ENCODE results near the gene GLRA1.

The GLRA1 gene

GRCh38 chr5:151924564-151925301, at the start of gene GLRA1:
Gene GLRA1 (minus strand): TSS chr5:151924851. CDS start chr5:151924549, 302 bp downstream.
- DNase-seq (ENCODE audit: low read depth in 2 of 2): peak in 1 of 2 donors; percentile 8

GRCh38 chr5:151970885-151971284, 46.2 kb upstream of the GLRA1 start:
- no peak for DNase-seq (ENCODE audit: low read depth in 2 of 2)

- no peak for DNase-seq (ENCODE audit: low read depth in 2 of 2)
Observed at GRCh38 chr5:151967865-151968264, 43.2 kb upstream of the GLRA1 start.

- no peak for DNase-seq (ENCODE audit: low read depth in 2 of 2)
Observed at GRCh38 chr5:151966046-151966445, 41.4 kb upstream of the GLRA1 start.

- no peak for DNase-seq (ENCODE audit: low read depth in 2 of 2)
Observed at GRCh38 chr5:151964471-151964870, 39.8 kb upstream of the GLRA1 start.

- DNase-seq (ENCODE audit: low read depth in 2 of 2): no peak
Observed at GRCh38 chr5:151961557-151961956, 36.9 kb upstream of the GLRA1 start.

GRCh38 chr5:151958111-151958510, 33.5 kb upstream of the GLRA1 start:
- no peak for DNase-seq (ENCODE audit: low read depth in 2 of 2)

GRCh38 chr5:151956725-151957124, 32.1 kb upstream of the GLRA1 start:
- no peak for DNase-seq (ENCODE audit: low read depth in 2 of 2)

GRCh38 chr5:151954255-151954654, 29.6 kb upstream of the GLRA1 start:
- no peak for DNase-seq (ENCODE audit: low read depth in 2 of 2)

GRCh38 chr5:151953833-151954232, 29.2 kb upstream of the GLRA1 start:
- DNase-seq (ENCODE audit: low read depth in 2 of 2): no peak

GRCh38 chr5:151952238-151952637, 27.6 kb upstream of the GLRA1 start:
- DNase-seq (ENCODE audit: low read depth in 2 of 2): no peak

- DNase-seq (ENCODE audit: low read depth in 2 of 2): no peak
Observed at GRCh38 chr5:151950706-151951105, 26.1 kb upstream of the GLRA1 start.

GRCh38 chr5:151949701-151950308, 25.2 kb upstream of the GLRA1 start:
- DNase-seq (ENCODE audit: low read depth in 2 of 2): no peak

- no peak for DNase-seq (ENCODE audit: low read depth in 2 of 2)
Observed at GRCh38 chr5:151949113-151949512, 24.5 kb upstream of the GLRA1 start.

GRCh38 chr5:151947931-151948608, 23.4 kb upstream of the GLRA1 start:
- DNase-seq (ENCODE audit: low read depth in 2 of 2): no peak

- no peak for DNase-seq (ENCODE audit: low read depth in 2 of 2)
Observed at GRCh38 chr5:151937851-151938250, 13.2 kb upstream of the GLRA1 start.

- DNase-seq (ENCODE audit: low read depth in 2 of 2): no peak
Observed at GRCh38 chr5:151935135-151935695, 10.6 kb upstream of the GLRA1 start.

GRCh38 chr5:151931260-151931659, 6.6 kb upstream of the GLRA1 start:
- no peak for DNase-seq (ENCODE audit: low read depth in 2 of 2)

GRCh38 chr5:151926188-151926587, 1.5 kb upstream of the GLRA1 start:
- DNase-seq (ENCODE audit: low read depth in 2 of 2): no peak

GRCh38 chr5:151925340-151925739, 689 bp upstream of the GLRA1 start:
- DNase-seq (ENCODE audit: low read depth in 2 of 2): no peak

GRCh38 chr5:151923866-151924476, 680 bp downstream of the GLRA1 start:
- DNase-seq (ENCODE audit: low read depth in 2 of 2): no peak

- no peak for DNase-seq (ENCODE audit: low read depth in 2 of 2)
Observed at GRCh38 chr5:151921916-151922315, 2.7 kb downstream of the GLRA1 start.
